Activated CD4-positive, alpha-beta T cell treated with anti-CD3 and anti-CD28 coated beads, Interleukin-2, Interleukin-4, amounts not matched to agents 100 ng/mL and 50 ng/mL, durations not matched to agents 16 hours and 8 hours (primary cell): ENCODE data around the gene DMD.
"Not testable (repeated sequence)": the region's sequence is repeated elsewhere in the genome, so short reads cannot be mapped to it uniquely, and the experiment has no call there.

Experiments
- DNase-seq: peaks from one replicate; pipeline ENCODE4 v3.0.0-alpha.2; 2020; ENCODE audit warnings: low spot score

The DMD gene

GRCh38 chrX:31521941-31522340 lies 1689.4 kb downstream of the DMD start:
- no peak for DNase-seq

DNA sequence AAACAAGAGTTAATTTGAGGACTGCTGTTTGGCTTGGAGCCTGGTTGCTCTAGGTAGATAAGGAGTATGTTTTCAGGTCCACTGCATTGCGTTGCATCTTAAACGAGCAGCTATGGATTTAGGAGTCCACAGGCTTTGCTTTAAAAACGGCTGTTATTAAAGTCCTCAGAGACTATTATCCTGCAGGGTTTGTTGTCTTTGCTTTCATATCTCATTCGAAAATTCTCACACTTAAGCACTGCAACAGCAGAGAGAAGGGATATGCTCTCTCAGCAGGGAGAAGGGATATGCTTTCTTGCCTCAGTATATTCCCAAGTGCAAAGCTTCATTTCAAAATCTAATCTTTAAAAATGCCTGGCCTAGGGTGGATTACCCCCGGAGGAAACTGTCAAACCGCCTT lies 1694.8 kb downstream of the DMD start:
- DNase-seq, result no peak

DNA sequence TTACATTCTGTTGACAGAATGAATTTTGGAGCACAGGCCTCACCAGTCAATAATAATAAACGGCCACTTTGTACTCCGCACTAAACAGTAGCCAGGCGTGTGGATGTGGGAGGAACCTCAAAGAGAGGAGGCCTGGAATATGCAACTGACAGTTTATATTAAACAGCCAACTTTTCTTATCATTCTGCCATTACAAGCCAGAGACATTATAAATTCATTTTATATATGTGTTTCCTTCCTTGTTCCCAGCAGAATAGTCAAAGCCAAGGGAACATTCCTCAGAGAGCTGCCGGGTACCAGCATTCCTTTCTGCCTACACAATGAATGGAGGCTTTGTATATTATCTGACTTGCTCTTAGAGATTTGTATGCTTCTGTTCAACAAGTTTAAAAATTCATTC lies 1703.0 kb downstream of the DMD start:
- DNase-seq, result no peak

GRCh38 chrX:31506928-31507327 lies 1704.4 kb downstream of the DMD start:
- DNase-seq, result no peak

- no peak for DNase-seq
Measured at GRCh38 chrX:31506360-31506759, 1705.0 kb downstream of the DMD start.

DNA sequence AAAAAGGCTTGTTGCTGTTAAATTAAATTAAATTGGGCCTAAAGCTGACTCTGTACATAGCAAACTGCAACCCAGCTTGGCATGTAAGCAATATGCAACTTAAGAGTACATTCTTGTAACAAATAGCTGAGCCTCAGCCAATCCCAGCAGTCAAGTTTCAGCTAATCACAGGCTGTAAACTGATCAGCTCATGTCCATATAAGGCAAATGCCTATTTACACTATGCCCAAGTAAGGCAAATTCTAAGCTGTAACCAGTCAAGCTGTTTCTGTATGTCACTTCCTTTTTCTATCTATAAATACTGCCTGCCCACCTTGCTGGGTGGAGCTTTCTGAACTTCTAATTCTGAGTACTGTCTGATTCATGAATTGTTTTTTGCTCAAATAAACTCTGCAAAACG lies 1710.4 kb downstream of the DMD start:
- DNase-seq, result no peak

- no peak for DNase-seq
Measured at GRCh38 chrX:31499109-31499508, 1712.2 kb downstream of the DMD start.

- no peak for DNase-seq
Measured at GRCh38 chrX:31497086-31497485, 1714.3 kb downstream of the DMD start.

- DNase-seq, result no peak
Measured at GRCh38 chrX:31487951-31488350, 1723.4 kb downstream of the DMD start.

DNA sequence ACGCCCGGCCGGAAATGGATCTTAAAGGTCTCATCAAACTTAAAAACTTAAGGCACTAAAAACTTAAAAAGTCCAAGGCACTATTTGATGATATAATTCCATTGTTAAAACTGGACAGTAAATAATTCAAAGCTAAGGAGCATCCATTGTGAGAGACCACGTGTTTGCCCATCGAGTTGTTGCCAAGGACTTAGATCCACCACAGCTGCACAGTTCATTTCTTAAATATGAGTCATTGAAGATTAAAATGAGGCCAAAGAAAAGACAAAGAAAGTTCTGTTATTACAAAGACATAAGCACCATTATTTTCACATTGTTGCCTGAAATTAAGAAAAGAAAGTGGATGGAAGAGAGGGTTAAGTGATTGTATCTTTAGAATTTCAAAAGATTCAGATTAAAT lies 1728.0 kb downstream of the DMD start:
- no peak for DNase-seq

- no peak for DNase-seq
Measured at GRCh38 chrX:31480696-31481095, 1730.7 kb downstream of the DMD start.

GRCh38 chrX:31471229-31471628 lies 1740.1 kb downstream of the DMD start:
- no peak for DNase-seq

GRCh38 chrX:31470753-31471152 lies 1740.6 kb downstream of the DMD start:
- DNase-seq, result not testable (repeated sequence)

DNA sequence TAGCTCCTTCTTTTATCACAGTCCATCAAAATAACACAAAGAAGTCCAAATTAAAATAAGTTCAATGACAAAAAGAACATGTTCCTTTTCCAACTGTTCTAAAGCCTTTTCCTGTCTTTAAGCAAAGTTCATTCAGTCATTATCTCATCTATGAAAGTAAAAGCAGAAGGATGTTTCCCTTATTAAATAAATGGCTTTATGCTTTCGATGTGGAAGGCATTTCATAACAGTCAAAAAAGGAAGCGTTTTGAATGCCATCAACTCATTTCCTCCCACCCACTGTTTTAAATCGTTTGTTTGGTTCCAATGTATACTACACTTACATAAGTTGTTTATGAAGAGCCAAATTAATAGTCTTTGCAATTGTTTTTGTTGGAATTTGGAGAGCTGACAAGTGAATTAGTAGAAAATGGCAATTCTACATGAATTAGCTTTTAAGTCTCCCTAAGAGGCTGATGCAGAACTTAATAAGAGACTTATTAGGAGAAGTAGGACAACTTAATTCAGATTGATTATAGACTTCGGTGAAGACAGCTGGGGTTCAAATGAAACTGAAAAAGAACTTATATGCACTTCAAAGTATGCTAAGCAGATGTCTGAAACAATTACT lies 1746.9 kb downstream of the DMD start:
- DNase-seq, result no peak

- DNase-seq, result no peak
Measured at GRCh38 chrX:31461266-31461665, 1750.1 kb downstream of the DMD start.

DNA sequence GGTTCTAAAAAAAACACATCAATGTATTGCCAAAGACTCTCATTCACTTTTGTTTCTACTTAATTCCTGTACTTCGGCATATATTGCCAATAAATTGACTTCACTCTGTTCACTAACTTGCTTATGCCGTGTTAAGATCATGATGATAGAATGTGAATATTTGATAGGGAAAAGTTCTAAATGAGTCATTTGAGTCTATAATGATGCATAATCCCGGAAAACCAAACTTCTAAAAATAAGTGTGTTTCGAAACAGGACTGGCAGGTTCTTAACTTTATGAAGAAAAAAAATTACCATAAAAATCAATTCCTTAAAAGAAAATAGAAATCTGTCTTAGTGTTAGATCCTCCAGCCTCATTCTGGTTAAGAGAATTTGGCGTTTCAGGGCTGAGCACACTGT lies 1752.0 kb downstream of the DMD start:
- no peak for DNase-seq

- DNase-seq, result no peak
Measured at GRCh38 chrX:31449965-31450364, 1761.4 kb downstream of the DMD start.

- DNase-seq, result no peak
Measured at GRCh38 chrX:31449081-31449480, 1762.3 kb downstream of the DMD start.

- DNase-seq, result no peak
Measured at GRCh38 chrX:31445542-31445941, 1765.8 kb downstream of the DMD start.

- DNase-seq, result no peak
Measured at GRCh38 chrX:31443654-31444053, 1767.7 kb downstream of the DMD start.

DNA sequence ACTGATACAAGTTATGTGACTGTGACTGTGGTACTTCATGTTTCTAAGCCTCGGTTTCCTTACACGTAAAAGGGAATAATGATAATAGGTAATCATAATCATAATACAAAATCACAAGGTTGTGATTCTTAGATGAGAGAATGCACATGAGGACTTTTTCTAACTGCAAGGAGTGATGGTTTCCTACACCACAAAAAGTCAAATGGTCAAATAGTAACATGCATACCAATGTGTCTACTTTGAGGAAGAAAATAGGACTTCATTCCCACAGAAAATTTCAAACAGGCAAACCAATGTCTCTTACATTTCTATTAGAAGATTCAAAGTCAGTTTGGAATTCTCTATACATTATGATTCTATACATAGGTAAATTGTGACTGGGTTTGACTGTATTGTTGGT lies 1770.8 kb downstream of the DMD start:
- no peak for DNase-seq

GRCh38 chrX:31436424-31436823 lies 1774.9 kb downstream of the DMD start:
- DNase-seq, result no peak

GRCh38 chrX:31435592-31435991 lies 1775.8 kb downstream of the DMD start:
- no peak for DNase-seq

DNA sequence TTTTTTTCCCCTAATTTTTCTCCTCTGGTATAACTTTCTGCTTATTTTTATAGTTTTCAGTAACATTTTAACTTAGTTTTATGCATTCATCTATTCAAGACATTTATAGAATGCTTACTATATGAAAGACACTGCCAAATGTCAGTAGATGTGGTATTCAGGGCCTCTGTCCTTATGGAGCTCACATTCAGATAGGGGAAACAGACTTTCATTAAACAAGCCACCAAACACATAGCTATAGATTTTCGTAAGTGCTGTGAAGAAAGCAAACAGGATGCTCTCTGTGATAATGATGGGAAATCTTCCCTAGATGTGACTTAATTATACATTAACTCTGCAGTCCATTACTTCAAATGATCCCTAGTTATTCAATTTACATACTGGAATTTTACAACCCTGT lies 1777.5 kb downstream of the DMD start:
- no peak for DNase-seq

- DNase-seq, result no peak
Measured at GRCh38 chrX:31429915-31430314, 1781.4 kb downstream of the DMD start.
